ENCODE measurements around the gene TMEM233. TPM values are rescaled to one million over a fixed set of nuclear protein-coding genes. Genes with fewer than 3 reads are reported as not detected.

The TMEM233 gene
- polyA plus RNA-seq, 2 of the 4 experiments (the other 2 are of a cell fraction): not detected

DNA sequence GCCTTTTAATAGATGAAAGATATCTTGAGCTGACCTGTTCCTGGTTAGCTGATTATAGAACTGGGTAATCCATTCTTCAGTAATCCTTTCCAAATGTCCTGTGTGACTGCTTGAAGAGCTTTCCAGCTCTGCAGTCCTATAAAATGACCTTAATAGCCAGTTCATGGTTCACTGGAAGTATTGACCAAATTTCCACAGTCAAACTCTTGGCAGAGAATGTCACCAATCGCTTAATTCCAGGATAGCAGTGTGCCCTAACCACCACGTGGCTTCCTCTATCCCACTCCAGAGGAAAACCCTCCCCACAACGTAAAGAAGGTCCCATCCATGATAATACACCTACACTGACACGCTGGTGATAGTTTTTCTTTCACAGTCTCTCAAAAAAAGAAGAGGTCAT lies 91.8 kb downstream of the TMEM233 start:
- FAIRE-seq: no peak
- ChIA-PET POLR2A (no interaction called here), CTCF (interaction anchor here (0.7 to 1.4 kb wide), 4 partner anchors 9 to 289 kb away, joined by 3 to 4 read pairs (median 3); no protein-coding TSS in a partner anchor)

DNA sequence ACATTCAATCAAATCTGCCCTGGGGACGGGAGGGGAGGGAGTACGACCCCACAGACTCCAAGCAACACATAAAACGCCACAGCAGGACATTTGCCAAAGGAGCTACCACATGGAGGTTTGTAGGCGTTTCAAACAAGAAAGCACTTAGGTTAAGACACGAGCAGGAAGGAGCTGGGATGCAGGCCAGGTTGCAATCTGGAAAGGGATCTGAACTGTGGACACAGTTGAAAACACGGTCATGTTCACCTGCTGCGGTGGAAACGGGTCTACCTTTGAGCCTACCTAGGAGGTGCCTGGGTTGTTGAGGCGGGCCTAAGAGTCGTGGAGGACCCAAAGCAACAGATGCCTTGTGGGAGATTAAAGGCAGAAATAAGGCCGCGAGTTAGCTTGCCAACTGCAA lies 92.8 kb downstream of the TMEM233 start:
- Histone ChIP-seq H3K27ac (no peak overlapping the region), H3K4me2 (no peak overlapping the region), H3K9me3 (no peaks in the 10 kb centered on the region), H3K4me3 (no peak overlapping the region), H3K4me1 (peaks cover 14% of the 10 kb centered on the region; the same call in 1 of the 3 replicates)
- no peak for ATAC-seq
- no peak for DNase-seq (ENCODE audit: low read depth in 1 of 2, low spot score in 1 of 2)
- ChIA-PET CTCF (interaction anchor here (1.4 to 1.8 kb wide), 2 partner anchors 10 to 36 kb away, joined by 3 read pairs; no protein-coding TSS in a partner anchor), POLR2A (no interaction called here)
- TF ChIP-seq HOXB5 (CRISPR knock-in tag; IDR thresholded peaks at IDR 0.05) (no peak), EHF (CRISPR knock-in tag; IDR thresholded peaks at IDR 0.05) (no peak), ZNF302 (CRISPR knock-in tag; IDR thresholded peaks at IDR 0.05) (no peak), BHLHE40 (IDR thresholded peaks at IDR 0.05; ENCODE audit: low read depth, low read length) (no peak), FOXS1 (CRISPR knock-in tag; IDR thresholded peaks at IDR 0.05) (no peak), PHF8 (IDR thresholded peaks at IDR 0.05; ENCODE audit: borderline replicate concordance, low read depth) (no peak), RCOR1 (IDR thresholded peaks at IDR 0.05; ENCODE audit: low read depth, low read length) (no peak), GATA3 (IDR thresholded peaks at IDR 0.05; ENCODE audit: borderline replicate concordance) (no peak), CHD4 (IDR thresholded peaks at IDR 0.05; ENCODE audit: borderline replicate concordance) (no peak), CBX2 (IDR thresholded peaks at IDR 0.05; ENCODE audit: borderline replicate concordance, low read depth) (no peak), KDM1A (IDR thresholded peaks at IDR 0.05; ENCODE audit: low read depth) (no peak), SREBF2 (IDR thresholded peaks at IDR 0.05) (no peak), SMC3 (IDR thresholded peaks at IDR 0.05) (no peak), MAFK (IDR thresholded peaks at IDR 0.05; ENCODE audit: partially characterized antibody) (no peak), JUNB (IDR thresholded peaks at IDR 0.05) (no peak), POLR2A (IDR thresholded peaks at IDR 0.05; ENCODE audit: low read length) (no peak), CEBPB (IDR thresholded peaks at IDR 0.05) (no peak)
- TF ChIP-seq, protein P1, sequence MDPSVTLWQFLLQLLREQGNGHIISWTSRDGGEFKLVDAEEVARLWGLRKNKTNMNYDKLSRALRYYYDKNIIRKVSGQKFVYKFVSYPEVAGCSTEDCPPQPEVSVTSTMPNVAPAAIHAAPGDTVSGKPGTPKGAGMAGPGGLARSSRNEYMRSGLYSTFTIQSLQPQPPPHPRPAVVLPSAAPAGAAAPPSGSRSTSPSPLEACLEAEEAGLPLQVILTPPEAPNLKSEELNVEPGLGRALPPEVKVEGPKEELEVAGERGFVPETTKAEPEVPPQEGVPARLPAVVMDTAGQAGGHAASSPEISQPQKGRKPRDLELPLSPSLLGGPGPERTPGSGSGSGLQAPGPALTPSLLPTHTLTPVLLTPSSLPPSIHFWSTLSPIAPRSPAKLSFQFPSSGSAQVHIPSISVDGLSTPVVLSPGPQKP (IDR thresholded peaks at IDR 0.05; ENCODE audit: low read depth, low read length): no peak
- FAIRE-seq: no peak
- WGBS (ENCODE audit: missing lambda C conversion rate): 94% methylated on average over 12 of the region's 12 CpGs

More for the DNA sequence above, 91.8 kb downstream of the TMEM233 start:
- Histone ChIP-seq H3K9me3 (no peaks in the 10 kb centered on the region), H3K27ac (no peak overlapping the region), H3K4me1 (peaks cover 14% of the 10 kb centered on the region; the same call in 1 of the 3 replicates), H3K4me2 (no peak overlapping the region), H3K4me3 (no peak overlapping the region)
- DNase-seq (ENCODE audit: low read depth in 1 of 2, low spot score in 1 of 2): no peak
- TF ChIP-seq FOSL2 (IDR thresholded peaks at IDR 0.05) (no peak), FOSL2 (CRISPR knock-in tag; IDR thresholded peaks at IDR 0.05) (no peak), TP53 (CRISPR knock-in tag; IDR thresholded peaks at IDR 0.05) (no peak), EP300 (IDR thresholded peaks at IDR 0.05) (no peak), ZFP36 (IDR thresholded peaks at IDR 0.05; ENCODE audit: borderline replicate concordance, partially characterized antibody) (no peak), HEYL (CRISPR knock-in tag; IDR thresholded peaks at IDR 0.05) (no peak), SREBF2 (IDR thresholded peaks at IDR 0.05) (no peak), HDAC2 (IDR thresholded peaks at IDR 0.05) (no peak)
- TF ChIP-seq, protein P2, sequence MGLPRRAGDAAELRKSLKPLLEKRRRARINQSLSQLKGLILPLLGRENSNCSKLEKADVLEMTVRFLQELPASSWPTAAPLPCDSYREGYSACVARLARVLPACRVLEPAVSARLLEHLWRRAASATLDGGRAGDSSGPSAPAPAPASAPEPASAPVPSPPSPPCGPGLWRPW (IDR thresholded peaks at IDR 0.05): no peak
- TF ChIP-seq, protein P3, sequence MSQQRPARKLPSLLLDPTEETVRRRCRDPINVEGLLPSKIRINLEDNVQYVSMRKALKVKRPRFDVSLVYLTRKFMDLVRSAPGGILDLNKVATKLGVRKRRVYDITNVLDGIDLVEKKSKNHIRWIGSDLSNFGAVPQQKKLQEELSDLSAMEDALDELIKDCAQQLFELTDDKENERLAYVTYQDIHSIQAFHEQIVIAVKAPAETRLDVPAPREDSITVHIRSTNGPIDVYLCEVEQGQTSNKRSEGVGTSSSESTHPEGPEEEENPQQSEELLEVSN (IDR thresholded peaks at IDR 0.05; ENCODE audit: borderline replicate concordance, low read depth): no peak
- ATAC-seq: no peak
- WGBS (ENCODE audit: missing lambda C conversion rate): 90% methylated on average over 4 of the region's 4 CpGs

Data from A549 (cell line).